NCI-H2081 treated with DMSO at 0.1 percent for 48 hours (cell line): Measurements from ENCODE around the gene ERC1.
A peak's percentile ranks its signal among the peaks of the same experiment; 100 is the strongest.
"Not testable (repeated sequence)": the region's sequence is repeated elsewhere in the genome, so short reads cannot be mapped to it uniquely, and the experiment has no call there.

Experiments used
- DNase-seq: peaks from one replicate; lab custom pipeline; 2025; lab: John Stamatoyannopoulos, UW

Gene ERC1

GRCh38 chr12:1078002-1078401 lies 87.0 kb downstream of the ERC1 start:
- DNase-seq = no peak

GRCh38 chr12:1080520-1081223 lies 89.6 kb downstream of the ERC1 start:
- DNase-seq = no peak

GRCh38 chr12:1083151-1083888 lies 92.3 kb downstream of the ERC1 start:
- no peak for DNase-seq

GRCh38 chr12:1083889-1084262 lies 92.9 kb downstream of the ERC1 start:
- DNase-seq = peak; percentile 70

GRCh38 chr12:1091350-1091749 lies 100.3 kb downstream of the ERC1 start:
- DNase-seq = no peak

GRCh38 chr12:1093166-1093751 lies 102.2 kb downstream of the ERC1 start:
- peak; percentile 52 for DNase-seq

- DNase-seq = no peak
Measured at GRCh38 chr12:1094714-1095113, 103.7 kb downstream of the ERC1 start.

GRCh38 chr12:1099158-1099557 lies 108.1 kb downstream of the ERC1 start:
- DNase-seq = no peak

GRCh38 chr12:1099618-1100017 lies 108.6 kb downstream of the ERC1 start:
- DNase-seq = not testable (repeated sequence)

- no peak for DNase-seq
Measured at GRCh38 chr12:1102115-1102514, 111.1 kb downstream of the ERC1 start.

- DNase-seq = no peak
Measured at GRCh38 chr12:1102791-1103450, 111.9 kb downstream of the ERC1 start.

- no peak for DNase-seq
Measured at GRCh38 chr12:1103632-1104031, 112.6 kb downstream of the ERC1 start.

- DNase-seq = no peak
Measured at GRCh38 chr12:1104088-1104800, 113.2 kb downstream of the ERC1 start.

GRCh38 chr12:1107669-1108068 lies 116.6 kb downstream of the ERC1 start:
- no peak for DNase-seq

- no peak for DNase-seq
Measured at GRCh38 chr12:1108276-1108675, 117.3 kb downstream of the ERC1 start.

GRCh38 chr12:1115484-1116231 lies 124.6 kb downstream of the ERC1 start:
- DNase-seq = no peak

GRCh38 chr12:1117371-1117770 lies 126.3 kb downstream of the ERC1 start:
- no peak for DNase-seq

GRCh38 chr12:1117970-1118563 lies 127.0 kb downstream of the ERC1 start:
- peak; percentile 78 for DNase-seq

GRCh38 chr12:1122786-1123185 lies 131.8 kb downstream of the ERC1 start:
- no peak for DNase-seq

GRCh38 chr12:1126091-1126490 lies 135.1 kb downstream of the ERC1 start:
- no peak for DNase-seq

GRCh38 chr12:1127021-1127420 lies 136.0 kb downstream of the ERC1 start:
- no peak for DNase-seq
